Tibial nerve (tissue), 4 donors: Measurements from ENCODE around the gene TKT.

Experiments used
- CTCF ChIP-seq, 5 experiments: fragments of 200-600 bp in 3 of 5; fragments of 450-650 bp in 2 of 5; sonication (generic) in 3 of 5; IDR thresholded peaks; one replicate each; pipeline ENCODE4 v1.5.1; 2016 to 2019; ENCODE audit warnings: antibody characterized with exemption in 5 of 5, mild to moderate bottlenecking in 3 of 5, moderate library complexity in 2 of 5
- EP300 ChIP-seq, 2 donors: sonication (generic); formaldehyde crosslinking; IDR thresholded peaks; one replicate each; pipeline ENCODE4 v1.6.1; 2017; ENCODE audit warnings: antibody characterized with exemption in 2 of 2, mild to moderate bottlenecking in 1 of 2
- POLR2A ChIP-seq, 2 donors: fragments of 450-650 bp; IDR thresholded peaks; one replicate each; pipeline ENCODE4 v1.6.1; 2017; ENCODE audit warnings: antibody characterized with exemption in 2 of 2, mild to moderate bottlenecking in 2 of 2, moderate library complexity in 2 of 2

- TF ChIP-seq CTCF (IDR thresholded peaks at IDR 0.05) (no peak), EP300 (IDR thresholded peaks at IDR 0.05) (no peak), POLR2A (IDR thresholded peaks at IDR 0.05) (no peak)
Observed at GRCh38 chr3:53293867-53294266, 38.0 kb upstream of the TKT start.
